ENCODE results near the gene SKI. TPM values are rescaled to one million over a fixed set of nuclear protein-coding genes. Genes with fewer than 3 reads are reported as not detected.

SKI gene
- total and polyA plus RNA-seq, 10 of the 15 experiments (the other 5 are each of a cell fraction or from before 2014, with no cell fraction given) = 0.03 to 14.9 (median 0.96) TPM

- H2AFZ ChIP-seq (ENCODE audit: control insufficient read depth, low read depth, low read length) = no peak overlapping the region
- ChIA-PET RAD21 (ENCODE audit: unreplicated experiment) (no interaction called here), SMC1A (ENCODE audit: uncharacterized antibody, unreplicated experiment) (no interaction called here), CTCF (no interaction called here), POLR2A (no interaction called here)
- no peaks in the 10 kb centered on the region for H3K27me3 ChIP-seq (replicated peaks in 1 of 2; ENCODE audit: control insufficient read depth in 2 of 2, insufficient read depth in 2 of 2, low read length in 1 of 2)
- intact Hi-C loops (cut with micrococcal nuclease; ENCODE audit: unreplicated experiment) (no loop called here), in situ Hi-C loops (cut with MboI) (no loop called here)
- H3K9me3 ChIP-seq (replicated peaks; ENCODE audit: control insufficient read depth, insufficient read depth, low read length) = peaks cover 16% of the 10 kb centered on the region
- peaks cover 16% of the 10 kb centered on the region for H3K4me1 ChIP-seq (ENCODE audit: control insufficient read depth, insufficient read depth, low read length)
- TF ChIP-seq BRCA1 (IDR thresholded peaks at IDR 0.05; ENCODE audit: low read depth, low read length) (no peak), RAD51 (IDR thresholded peaks at IDR 0.05) (no peak), POLR2AphosphoS2 (IDR thresholded peaks at IDR 0.05; ENCODE audit: low read depth, low read length) (no peak), ZBTB33 (IDR thresholded peaks at IDR 0.05) (no peak), IKZF1 (conservative IDR thresholded peaks at IDR 0.05) (no peak)
- no peaks in the 10 kb centered on the region; the same call in 1 of the 2 replicates for H4K20me1 ChIP-seq (ENCODE audit: control insufficient read depth, insufficient read depth)
- no peak for FAIRE-seq
- peaks cover 9% of the 10 kb centered on the region for H3K79me2 ChIP-seq (ENCODE audit: control insufficient read depth, insufficient read depth, low read length)
- peaks cover 0 to 7% of the 10 kb centered on the region in 2 experiments; a peak in 2 of 4 replicates for H3K36me3 ChIP-seq (ENCODE audit: control insufficient read depth in 2 of 2, insufficient read depth in 2 of 2, low read length in 1 of 2)
- no peak overlapping the region for H3K9ac ChIP-seq (ENCODE audit: control insufficient read depth, insufficient read depth, low read length)
- H3K4me3 ChIP-seq = no peak overlapping the region
- no peak for DNase-seq (ENCODE audit: low read depth, low spot score)
- H3K27ac ChIP-seq (ENCODE audit: control insufficient read depth, insufficient read depth) = no peak overlapping the region
- 57% methylated on average over 14 of the region's 14 CpGs for WGBS (ENCODE audit: insufficient coverage, insufficient replicate concordance, low lambda C conversion rate, missing lambda C conversion rate)
- BruUV-seq (replicated peaks) = no TSS peak
- no peak for ATAC-seq
- H3K4me2 ChIP-seq (ENCODE audit: control insufficient read depth, insufficient read depth) = no peak overlapping the region
Observed at GRCh38 chr1:2251363-2251762, 23.2 kb downstream of the SKI start.

GRCh38 chr1:2251786-2252185 is 23.7 kb downstream of the SKI start:
- CTCF ChIA-PET = no interaction called here
- SMC1A ChIA-PET (ENCODE audit: uncharacterized antibody, unreplicated experiment) = no interaction called here
- H3K27me3 ChIP-seq (replicated peaks in 1 of 2; ENCODE audit: control insufficient read depth in 2 of 2, insufficient read depth in 2 of 2, low read length in 1 of 2) = no peaks in the 10 kb centered on the region
- WGBS (ENCODE audit: insufficient coverage, insufficient replicate concordance, low lambda C conversion rate, missing lambda C conversion rate) = 73% methylated on average over 17 of the region's 17 CpGs
- intact Hi-C loops (cut with micrococcal nuclease; ENCODE audit: unreplicated experiment) (no loop called here), in situ Hi-C loops (cut with MboI) (no loop called here)
- no peak for ATAC-seq
- H2AFZ ChIP-seq (ENCODE audit: control insufficient read depth, low read depth, low read length) = no peak overlapping the region
- no peaks in the 10 kb centered on the region; the same call in 1 of the 2 replicates for H4K20me1 ChIP-seq (ENCODE audit: control insufficient read depth, insufficient read depth)
- peaks cover 9% of the 10 kb centered on the region for H3K79me2 ChIP-seq (ENCODE audit: control insufficient read depth, insufficient read depth, low read length)
- H3K27ac ChIP-seq (ENCODE audit: control insufficient read depth, insufficient read depth) = no peak overlapping the region
- no peak for DNase-seq (ENCODE audit: low read depth, low spot score)
- no peak overlapping the region for H3K9ac ChIP-seq (ENCODE audit: control insufficient read depth, insufficient read depth, low read length)
- peaks cover 16% of the 10 kb centered on the region for H3K9me3 ChIP-seq (replicated peaks; ENCODE audit: control insufficient read depth, insufficient read depth, low read length)
- RAD21 ChIA-PET (ENCODE audit: unreplicated experiment) = no interaction called here
- H3K36me3 ChIP-seq (ENCODE audit: control insufficient read depth in 2 of 2, insufficient read depth in 2 of 2, low read length in 1 of 2) = peaks cover 0 to 7% of the 10 kb centered on the region in 2 experiments; a peak in 2 of 4 replicates
- no TSS peak for BruUV-seq (replicated peaks)
- H3K4me1 ChIP-seq (ENCODE audit: control insufficient read depth, insufficient read depth, low read length) = peaks cover 18% of the 10 kb centered on the region
- TF ChIP-seq E2F4 (IDR thresholded peaks at IDR 0.05; ENCODE audit: low read depth, low read length) = no peak
- TF ChIP-seq ZZZ3 (IDR thresholded peaks at IDR 0.05; ENCODE audit: control insufficient read depth, insufficient read length, low read depth) = no peak
- TF ChIP-seq BACH1 (IDR thresholded peaks at IDR 0.05; ENCODE audit: borderline replicate concordance) = no peak
- no peak for TF ChIP-seq TCF12 (IDR thresholded peaks at IDR 0.05; ENCODE audit: low read depth, low read length)
- TF ChIP-seq MXI1 (IDR thresholded peaks at IDR 0.05; ENCODE audit: low read depth, low read length) = no peak
- no peak for FAIRE-seq
- H3K4me2 ChIP-seq (ENCODE audit: control insufficient read depth, insufficient read depth) = no peak overlapping the region
- POLR2A ChIA-PET = no interaction called here
- H3K4me3 ChIP-seq = no peak overlapping the region
